Heart left ventricle (tissue), 13 donors: Measurements from ENCODE around the gene CHRM5.

Experiments
- POLR2A ChIP-seq, 2 donors: fragments of 450-650 bp; IDR thresholded peaks; one replicate each; pipeline ENCODE4 v1.6.1; 2017; ENCODE audit warnings: antibody characterized with exemption in 2 of 2, mild to moderate bottlenecking in 2 of 2, moderate library complexity in 2 of 2
- TF ChIP-seq, protein P1 (sequence below), 12 donors: fragments of 200-600 bp; sonication (generic) in 4 of 12; IDR thresholded peaks; one replicate each; pipeline versions ENCODE4 v1.5.0 to v1.8.0; 2018 to 2022; ENCODE audit warnings: antibody characterized with exemption in 12 of 12, mild to moderate bottlenecking in 5 of 12
- donor health status: ischemic (EF 13 %, LVEDD 7.1; RV severe dilation, severe dysfunction).
- donor health status: DM: no; HTN: yes; CAD: no.
- donor health status: DM: no; HTN: no; CAD: no.
- donor health status: ischemic (EF 25% LVEDD 6.9; RV normal size, moderate dysfunction).
- donor health status: ischemic (EF 25% LVEDD 5.7; RV mildly dilated, moderate dysfunction).
- donor health status: ischemic (EF 35%, LVEDD 5.7; RV mildly dilated, moderate dysfunction).
- donor health status: nonischemic (EF 11% LVEDD 7.7; RV severe dilation, severe dysfunction).
- donor health status: DM: yes; HTN: yes; CAD: no.
- donor health status: PGD.
- donor health status: ischemic (EF 29% LVEDD 5.4; RV normal size, mild dysfunction).
- donor health status: nonischemic (EF 23%, LVEDD 6.1; RV moderate dilation, normal function).

DNA sequence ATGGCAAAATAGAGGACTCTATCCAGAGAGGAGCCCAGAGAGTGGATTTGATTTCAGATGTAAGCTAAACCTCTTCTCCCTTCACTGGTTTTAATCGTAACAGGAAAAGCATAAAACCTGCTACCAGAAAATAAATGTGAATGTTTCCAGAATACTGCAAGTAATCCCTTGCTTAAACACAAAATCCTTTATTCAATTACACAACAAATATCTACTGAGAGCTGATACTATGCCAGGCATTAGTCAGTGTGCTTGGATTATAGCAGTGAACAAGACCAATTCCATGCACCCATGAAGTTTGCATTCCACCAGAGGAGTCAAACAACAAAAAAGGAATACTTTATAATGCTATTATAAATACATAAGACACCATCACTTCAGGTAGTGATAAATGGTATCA is 55.6 kb downstream of the CHRM5 start:
- TF ChIP-seq, protein P1, sequence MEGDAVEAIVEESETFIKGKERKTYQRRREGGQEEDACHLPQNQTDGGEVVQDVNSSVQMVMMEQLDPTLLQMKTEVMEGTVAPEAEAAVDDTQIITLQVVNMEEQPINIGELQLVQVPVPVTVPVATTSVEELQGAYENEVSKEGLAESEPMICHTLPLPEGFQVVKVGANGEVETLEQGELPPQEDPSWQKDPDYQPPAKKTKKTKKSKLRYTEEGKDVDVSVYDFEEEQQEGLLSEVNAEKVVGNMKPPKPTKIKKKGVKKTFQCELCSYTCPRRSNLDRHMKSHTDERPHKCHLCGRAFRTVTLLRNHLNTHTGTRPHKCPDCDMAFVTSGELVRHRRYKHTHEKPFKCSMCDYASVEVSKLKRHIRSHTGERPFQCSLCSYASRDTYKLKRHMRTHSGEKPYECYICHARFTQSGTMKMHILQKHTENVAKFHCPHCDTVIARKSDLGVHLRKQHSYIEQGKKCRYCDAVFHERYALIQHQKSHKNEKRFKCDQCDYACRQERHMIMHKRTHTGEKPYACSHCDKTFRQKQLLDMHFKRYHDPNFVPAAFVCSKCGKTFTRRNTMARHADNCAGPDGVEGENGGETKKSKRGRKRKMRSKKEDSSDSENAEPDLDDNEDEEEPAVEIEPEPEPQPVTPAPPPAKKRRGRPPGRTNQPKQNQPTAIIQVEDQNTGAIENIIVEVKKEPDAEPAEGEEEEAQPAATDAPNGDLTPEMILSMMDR (IDR thresholded peaks at IDR 0.05): no peak
- TF ChIP-seq POLR2A (IDR thresholded peaks at IDR 0.05): no peak
